SIG-M5 (cell line): Measurements from ENCODE around the gene PSMB7.

ENCODE experiments used
- DNase-seq: peaks from one replicate; lab custom pipeline; 2025; lab: John Stamatoyannopoulos, UW

The PSMB7 gene

GRCh38 chr9:124381170-124381945 lies 33.9 kb downstream of the PSMB7 start:
- peak; percentile 66 for DNase-seq

GRCh38 chr9:124377551-124378406 lies 37.5 kb downstream of the PSMB7 start:
- DNase-seq, result no peak

GRCh38 chr9:124376329-124376728 lies 38.9 kb downstream of the PSMB7 start:
- no peak for DNase-seq

GRCh38 chr9:124375726-124376125 lies 39.5 kb downstream of the PSMB7 start:
- DNase-seq, result no peak

- no peak for DNase-seq
Measured at GRCh38 chr9:124373851-124374250, 41.4 kb downstream of the PSMB7 start.

- DNase-seq, result no peak
Measured at GRCh38 chr9:124373386-124373785, 41.9 kb downstream of the PSMB7 start.

- no peak for DNase-seq
Measured at GRCh38 chr9:124372038-124372437, 43.2 kb downstream of the PSMB7 start.

GRCh38 chr9:124370896-124371582 lies 44.2 kb downstream of the PSMB7 start:
- no peak for DNase-seq

- no peak for DNase-seq
Measured at GRCh38 chr9:124369231-124369797, 45.9 kb downstream of the PSMB7 start.

- DNase-seq, result no peak
Measured at GRCh38 chr9:124368692-124369091, 46.5 kb downstream of the PSMB7 start.

- DNase-seq, result no peak
Measured at GRCh38 chr9:124366476-124367220, 48.6 kb downstream of the PSMB7 start.

GRCh38 chr9:124365036-124365435 lies 50.2 kb downstream of the PSMB7 start:
- DNase-seq, result no peak

GRCh38 chr9:124364141-124364540 lies 51.1 kb downstream of the PSMB7 start:
- DNase-seq, result no peak

- no peak for DNase-seq
Measured at GRCh38 chr9:124363326-124364096, 51.7 kb downstream of the PSMB7 start.

GRCh38 chr9:124361128-124361527 lies 54.1 kb downstream of the PSMB7 start:
- no peak for DNase-seq

- no peak for DNase-seq
Measured at GRCh38 chr9:124359855-124360678, 55.2 kb downstream of the PSMB7 start.

- no peak for DNase-seq
Measured at GRCh38 chr9:124359426-124359825, 55.8 kb downstream of the PSMB7 start.

GRCh38 chr9:124358631-124359030 lies 56.6 kb downstream of the PSMB7 start:
- no peak for DNase-seq

- DNase-seq, result no peak
Measured at GRCh38 chr9:124357721-124358361, 57.4 kb downstream of the PSMB7 start.
